UCSD-AML1 (cell line): ENCODE results near the gene AP3B1.
"Not testable (repeated sequence)": the region's sequence is repeated elsewhere in the genome, so short reads cannot be mapped to it uniquely, and the experiment has no call there.

Experiments
- DNase-seq: peaks from one replicate; lab custom pipeline; 2025; ENCODE audit not compliant: unreplicated experiment; lab: John Stamatoyannopoulos, UW

The AP3B1 gene

GRCh38 chr5:78178356-78178755 is 116.1 kb downstream of the AP3B1 start:
- no peak for DNase-seq

GRCh38 chr5:78170335-78170734 is 124.2 kb downstream of the AP3B1 start:
- DNase-seq: not testable (repeated sequence)

- no peak for DNase-seq
These were observed 132.1 kb downstream of the AP3B1 start for GRCh38 chr5:78162253-78162862.

GRCh38 chr5:78157001-78157400 is 137.5 kb downstream of the AP3B1 start:
- no peak for DNase-seq

GRCh38 chr5:78151594-78152271 is 142.8 kb downstream of the AP3B1 start:
- no peak for DNase-seq

- DNase-seq: no peak
These were observed 157.2 kb downstream of the AP3B1 start for GRCh38 chr5:78137290-78137689.

- no peak for DNase-seq
These were observed 161.1 kb downstream of the AP3B1 start for GRCh38 chr5:78133423-78133822.

GRCh38 chr5:78132507-78132906 is 162.0 kb downstream of the AP3B1 start:
- DNase-seq: no peak

GRCh38 chr5:78129597-78129996 is 164.9 kb downstream of the AP3B1 start:
- DNase-seq: no peak

- no peak for DNase-seq
These were observed 166.6 kb downstream of the AP3B1 start for GRCh38 chr5:78127875-78128274.

GRCh38 chr5:78126536-78126935 is 168.0 kb downstream of the AP3B1 start:
- no peak for DNase-seq

- DNase-seq: no peak
These were observed 178.3 kb downstream of the AP3B1 start for GRCh38 chr5:78116167-78116566.

- no peak for DNase-seq
These were observed 180.7 kb downstream of the AP3B1 start for GRCh38 chr5:78113689-78114264.

- no peak for DNase-seq
These were observed 181.6 kb downstream of the AP3B1 start for GRCh38 chr5:78112931-78113330.

- DNase-seq: no peak
These were observed 184.6 kb downstream of the AP3B1 start for GRCh38 chr5:78109891-78110324.

- no peak for DNase-seq
These were observed 185.9 kb downstream of the AP3B1 start for GRCh38 chr5:78108564-78108963.

GRCh38 chr5:78103232-78103918 is 191.1 kb downstream of the AP3B1 start:
- DNase-seq: no peak

GRCh38 chr5:78102500-78102899 is 192.0 kb downstream of the AP3B1 start:
- no peak for DNase-seq

- no peak for DNase-seq
These were observed 199.4 kb downstream of the AP3B1 start for GRCh38 chr5:78095125-78095524.

- DNase-seq: no peak
These were observed 204.5 kb downstream of the AP3B1 start for GRCh38 chr5:78090002-78090401.

GRCh38 chr5:78078858-78079257 is 215.6 kb downstream of the AP3B1 start:
- no peak for DNase-seq
